ENCODE measurements around the gene CD52. TPM values are rescaled to one million over a fixed set of nuclear protein-coding genes. Genes with fewer than 3 reads are reported as not detected.
"Not testable (repeated sequence)": the region's sequence is repeated elsewhere in the genome, so short reads cannot be mapped to it uniquely, and the experiment has no call there.

The CD52 gene
- total RNA-seq, 1 donor = 428 TPM

DNA sequence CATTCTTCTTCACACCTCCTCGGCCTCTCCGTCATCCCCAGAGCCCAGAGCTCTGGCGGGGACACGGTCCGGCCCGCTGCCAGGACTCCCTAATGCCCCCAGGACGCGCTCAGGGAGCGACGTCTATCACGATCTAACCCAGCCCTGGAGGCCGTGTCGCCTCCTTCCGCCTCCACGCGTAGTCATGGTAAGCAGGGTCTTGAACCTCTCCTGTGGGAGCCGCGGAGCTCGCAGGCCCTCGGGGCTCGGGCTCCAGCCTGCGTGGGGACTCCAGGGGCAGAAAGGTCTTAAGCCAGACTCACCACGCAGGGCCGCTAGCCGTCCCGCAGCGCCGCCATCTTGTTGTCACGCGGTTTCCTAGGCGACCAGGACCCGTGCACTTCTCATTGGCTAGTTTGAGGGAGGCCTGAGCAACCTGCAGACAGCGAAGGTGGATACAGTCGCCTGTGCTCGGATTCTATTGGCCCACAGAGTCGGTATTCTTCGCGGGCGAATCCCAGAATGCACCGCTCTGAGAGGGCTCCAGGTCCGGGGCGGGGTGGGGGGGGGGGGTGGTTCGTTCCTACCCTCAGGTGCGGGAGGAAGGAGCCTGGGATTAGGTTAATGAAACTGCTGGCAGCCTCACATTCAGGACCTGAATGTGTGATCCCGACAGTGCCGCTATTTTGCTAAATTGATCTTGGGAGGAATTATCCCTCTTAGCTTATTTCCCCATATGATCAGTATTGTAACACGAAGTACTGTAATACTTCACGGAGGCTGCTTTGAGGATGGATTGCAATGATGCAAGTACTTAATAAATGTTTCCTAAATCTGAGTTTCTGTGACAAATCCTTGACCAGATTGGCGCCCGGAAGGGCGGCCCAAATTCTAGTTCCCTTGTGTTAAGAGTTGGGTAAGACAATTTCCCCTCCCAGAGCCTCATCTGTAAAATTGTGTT, 11.2 kb upstream of the CD52 start, which contains the start of gene UBXN11:
TSS of gene UBXN11 (minus strand) at position 347 of the 940 bp plus-strand sequence. CDS start 3,753 bp downstream, outside the sequence.
- Histone ChIP-seq H3K27me3 (ENCODE audit: insufficient read depth, low read length) (no peaks in the 10 kb centered on the region), H3K9me3 (ENCODE audit: low read depth, low read length) (no peaks in the 10 kb centered on the region), H3K4me1 (ENCODE audit: insufficient read depth, low read length) (peaks cover 68% of the 10 kb centered on the region), H3K4me3 (ENCODE audit: low read length) (peak within 1 kb of the TSS; percentile 78)

GRCh38 chr1:26307363-26307781, 10.4 kb upstream of the CD52 start:
- H3K27me3 ChIP-seq (ENCODE audit: insufficient read depth, low read length) = no peaks in the 10 kb centered on the region
- H3K4me3 ChIP-seq (ENCODE audit: low read length) = no peak overlapping the region
- H3K9me3 ChIP-seq (ENCODE audit: low read depth, low read length) = no peaks in the 10 kb centered on the region
- H3K4me1 ChIP-seq (ENCODE audit: insufficient read depth, low read length) = peaks cover 68% of the 10 kb centered on the region

DNA sequence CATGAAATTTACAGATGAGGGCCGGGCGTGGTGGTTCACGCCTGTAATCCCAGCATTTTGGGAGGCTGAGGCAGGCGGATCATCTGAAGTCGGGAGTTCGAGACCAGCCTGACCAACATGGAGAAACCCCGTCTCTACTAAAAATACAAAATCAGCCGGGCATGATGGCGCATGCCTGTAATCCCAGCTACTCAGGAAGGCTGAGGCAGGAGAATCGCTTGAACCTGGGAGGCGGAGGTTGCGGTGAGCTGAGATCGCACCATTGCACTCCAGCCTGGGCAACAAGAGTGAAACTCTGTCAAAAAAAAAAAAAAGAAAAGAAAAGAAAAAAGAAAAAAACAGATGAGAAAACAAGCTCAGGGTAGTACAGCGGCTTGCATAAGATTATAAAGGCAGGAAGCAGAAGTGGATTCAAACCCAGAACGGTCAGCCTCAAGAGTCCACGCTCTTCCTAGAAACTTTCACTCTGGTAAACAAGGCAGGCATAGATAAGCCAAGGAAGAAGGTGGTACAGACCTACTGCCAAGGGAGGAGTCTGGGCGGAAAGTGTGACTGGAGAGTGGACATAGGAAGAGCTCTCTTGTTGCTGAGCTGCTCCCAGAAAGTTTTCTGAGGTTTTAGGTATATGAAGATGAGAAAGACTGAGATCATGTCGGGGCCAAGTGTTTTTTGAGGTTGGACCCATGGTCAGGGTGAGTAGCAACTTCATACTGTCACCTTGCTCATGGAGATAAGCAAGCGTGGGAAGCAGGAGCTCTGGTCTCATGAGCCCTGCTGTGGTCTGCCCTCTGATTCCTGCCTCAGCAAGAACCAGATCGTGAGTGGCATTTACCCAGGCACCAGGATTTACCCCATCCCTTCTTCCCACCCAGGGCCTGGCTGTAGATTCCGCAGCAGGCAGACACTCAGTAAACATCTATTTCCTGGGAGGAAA, 9.5 kb upstream of the CD52 start:
- not testable (repeated sequence) for H3K27me3 ChIP-seq (ENCODE audit: insufficient read depth, low read length); H3K9me3 ChIP-seq (ENCODE audit: low read depth, low read length)
- Histone ChIP-seq H3K4me3 (ENCODE audit: low read length) (peak overlapping the region; percentile 4), H3K4me1 (ENCODE audit: insufficient read depth, low read length) (peaks cover 73% of the 10 kb centered on the region)

DNA sequence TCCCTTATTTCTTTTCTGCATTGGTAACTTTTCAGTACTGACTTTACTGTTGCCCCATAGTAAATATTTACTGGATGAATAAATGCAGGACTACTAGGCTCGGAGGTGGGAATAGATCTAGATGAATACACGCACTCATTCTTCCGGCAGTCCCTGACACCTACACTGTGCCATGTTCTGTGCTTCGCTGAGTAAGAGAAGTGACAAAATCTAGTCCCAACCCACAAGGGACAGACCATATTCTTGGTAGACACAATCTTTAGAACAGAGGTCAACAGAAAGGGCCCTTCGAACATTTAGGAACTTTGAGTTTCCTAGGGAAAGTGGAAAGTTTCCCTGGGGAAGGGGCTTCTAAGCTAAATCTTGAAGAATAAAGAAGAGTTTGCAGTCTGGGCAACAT, 3.3 kb upstream of the CD52 start:
- peaks cover 80% of the 10 kb centered on the region for H3K4me1 ChIP-seq (ENCODE audit: insufficient read depth, low read length)
- no peak overlapping the region for H3K4me3 ChIP-seq (ENCODE audit: low read length)
- no peaks in the 10 kb centered on the region for H3K9me3 ChIP-seq (ENCODE audit: low read depth, low read length)
- H3K27me3 ChIP-seq (ENCODE audit: insufficient read depth, low read length) = no peaks in the 10 kb centered on the region

- H3K9me3 ChIP-seq (ENCODE audit: low read depth, low read length) = no peaks in the 10 kb centered on the region
- no peaks in the 10 kb centered on the region for H3K27me3 ChIP-seq (ENCODE audit: insufficient read depth, low read length)
- peaks cover 84% of the 10 kb centered on the region for H3K4me1 ChIP-seq (ENCODE audit: insufficient read depth, low read length)
- no peak overlapping the region for H3K4me3 ChIP-seq (ENCODE audit: low read length)
These were observed 1.6 kb upstream of the CD52 start for GRCh38 chr1:26315874-26316850.

GRCh38 chr1:26317146-26317545, 612 bp upstream of the CD52 start:
- Histone ChIP-seq H3K27me3 (ENCODE audit: insufficient read depth, low read length) (no peaks in the 10 kb centered on the region), H3K4me3 (ENCODE audit: low read length) (peak overlapping the region; percentile 67), H3K9me3 (ENCODE audit: low read depth, low read length) (no peaks in the 10 kb centered on the region)

DNA sequence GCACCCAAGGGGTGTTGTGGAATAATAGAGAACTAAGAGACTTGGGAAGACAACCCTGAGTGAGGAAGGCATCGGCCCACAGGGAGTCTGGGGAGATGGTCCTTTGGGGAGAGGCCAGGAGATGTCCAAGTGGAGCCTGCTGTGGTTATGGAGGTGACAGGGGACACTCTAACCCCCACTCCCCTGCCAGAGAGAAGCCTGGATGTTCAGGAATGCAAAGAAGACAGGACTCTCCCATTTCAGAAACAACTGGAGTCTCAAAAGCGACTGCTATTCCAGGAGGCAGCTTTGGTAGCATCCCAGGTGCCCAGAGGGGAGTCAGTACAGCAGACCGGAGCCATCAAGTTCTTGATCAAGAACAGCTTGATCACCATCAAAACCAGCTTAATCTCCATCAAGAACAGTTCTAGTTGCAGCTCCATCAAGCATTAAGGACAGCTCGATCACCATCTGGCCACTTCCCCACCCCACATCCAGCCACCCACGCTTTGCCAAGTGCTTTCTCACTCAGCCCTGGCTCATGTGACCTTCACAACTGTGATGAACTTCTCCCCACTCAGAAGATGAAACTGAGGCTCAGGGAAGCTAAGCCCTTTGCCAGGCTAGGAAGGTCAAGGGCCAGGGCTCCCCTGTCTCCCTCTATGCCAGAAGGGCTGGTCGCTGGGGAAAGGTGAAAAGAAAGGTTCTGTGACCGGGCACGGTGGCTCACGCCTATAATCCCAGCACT, 743 bp downstream of the CD52 start:
- Histone ChIP-seq H3K9me3 (ENCODE audit: low read depth, low read length) (no peaks in the 10 kb centered on the region), H3K4me1 (ENCODE audit: insufficient read depth, low read length) (peaks cover 90% of the 10 kb centered on the region), H3K4me3 (ENCODE audit: low read length) (peak overlapping the region; percentile 67), H3K27me3 (ENCODE audit: insufficient read depth, low read length) (no peaks in the 10 kb centered on the region)

More at GRCh38 chr1:26317146-26317545, 612 bp upstream of the CD52 start:
- peaks cover 94% of the 10 kb centered on the region for H3K4me1 ChIP-seq (ENCODE audit: insufficient read depth, low read length)

DNA sequence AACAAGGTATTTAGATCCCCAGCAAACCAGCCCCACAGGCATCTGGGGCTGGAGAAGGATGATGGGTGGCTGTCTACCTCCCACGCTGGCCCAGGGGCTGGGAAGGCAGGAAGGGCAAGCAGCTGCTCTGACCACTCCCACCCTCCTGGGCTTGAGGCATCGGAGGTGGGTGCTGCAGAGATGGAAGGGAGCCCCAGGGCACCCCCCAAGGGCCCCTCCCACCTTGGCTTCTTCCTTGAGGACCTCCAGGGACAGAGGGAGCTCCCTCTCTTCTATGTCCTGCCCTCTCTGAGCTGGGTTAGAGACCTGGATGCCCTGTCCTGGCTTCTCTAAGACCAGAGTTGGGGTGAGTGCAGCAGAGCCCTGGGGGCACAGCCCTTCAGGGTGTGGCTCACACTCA, 3.1 kb downstream of the CD52 start:
- H3K4me1 ChIP-seq (ENCODE audit: insufficient read depth, low read length) = peaks cover 66% of the 10 kb centered on the region
- no peak overlapping the region for H3K4me3 ChIP-seq (ENCODE audit: low read length)
- H3K27me3 ChIP-seq (ENCODE audit: insufficient read depth, low read length) = no peaks in the 10 kb centered on the region
- H3K9me3 ChIP-seq (ENCODE audit: low read depth, low read length) = no peaks in the 10 kb centered on the region

- H3K27me3 ChIP-seq (ENCODE audit: insufficient read depth, low read length) = no peaks in the 10 kb centered on the region
- peaks cover 60% of the 10 kb centered on the region for H3K4me1 ChIP-seq (ENCODE audit: insufficient read depth, low read length)
- H3K9me3 ChIP-seq (ENCODE audit: low read depth, low read length) = no peaks in the 10 kb centered on the region
- no peak overlapping the region for H3K4me3 ChIP-seq (ENCODE audit: low read length)
These were observed 3.7 kb downstream of the CD52 start for GRCh38 chr1:26321315-26322041.

- no peaks in the 10 kb centered on the region for H3K9me3 ChIP-seq (ENCODE audit: low read depth, low read length)
- H3K4me3 ChIP-seq (ENCODE audit: low read length) = no peak overlapping the region
- no peaks in the 10 kb centered on the region for H3K27me3 ChIP-seq (ENCODE audit: insufficient read depth, low read length)
- peaks cover 55% of the 10 kb centered on the region for H3K4me1 ChIP-seq (ENCODE audit: insufficient read depth, low read length)
These were observed 4.2 kb downstream of the CD52 start for GRCh38 chr1:26322042-26322331.

DNA sequence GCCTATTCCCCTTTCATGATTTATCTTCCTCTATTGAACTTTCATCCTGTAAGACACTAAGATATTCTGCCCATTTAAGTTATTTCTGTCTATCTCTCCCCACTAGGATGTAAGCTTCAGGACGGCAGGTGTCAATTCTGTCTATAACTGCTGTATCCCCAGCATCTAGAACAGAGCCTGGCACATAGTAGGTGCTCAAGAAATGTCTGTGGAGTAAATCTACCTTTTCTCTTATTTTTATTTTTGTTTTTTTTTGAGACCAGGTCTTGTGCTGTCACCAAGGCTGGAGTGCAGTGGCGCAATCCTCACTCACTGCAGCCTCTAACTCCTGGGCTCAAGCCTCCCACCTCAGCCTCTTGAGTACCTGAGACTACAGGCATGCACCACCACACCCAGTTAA, 5.6 kb downstream of the CD52 start:
- H3K27me3 ChIP-seq (ENCODE audit: insufficient read depth, low read length) = no peaks in the 10 kb centered on the region
- no peak overlapping the region for H3K4me3 ChIP-seq (ENCODE audit: low read length)
- H3K9me3 ChIP-seq (ENCODE audit: low read depth, low read length) = no peaks in the 10 kb centered on the region
- peaks cover 41% of the 10 kb centered on the region for H3K4me1 ChIP-seq (ENCODE audit: insufficient read depth, low read length)

DNA sequence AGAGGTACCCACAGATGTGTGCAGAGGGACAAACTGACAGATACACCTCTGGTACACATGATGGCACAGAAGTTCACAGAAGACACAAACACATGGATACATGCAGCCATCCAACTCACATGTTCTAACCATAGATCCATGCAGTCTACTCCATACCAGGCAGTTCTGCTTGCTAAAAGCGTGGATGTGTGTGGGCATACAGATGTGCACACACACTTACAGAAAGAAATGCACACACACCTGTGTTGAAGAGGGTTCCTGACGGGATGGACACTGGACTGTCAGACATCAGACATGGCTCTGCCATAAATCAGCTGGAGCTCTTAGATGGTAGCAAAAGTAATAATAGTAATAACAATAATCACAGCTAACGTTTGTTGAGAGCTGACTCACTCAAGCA, 6.8 kb downstream of the CD52 start:
- H3K4me1 ChIP-seq (ENCODE audit: insufficient read depth, low read length) = peaks cover 29% of the 10 kb centered on the region
- no peaks in the 10 kb centered on the region for H3K27me3 ChIP-seq (ENCODE audit: insufficient read depth, low read length)
- no peak overlapping the region for H3K4me3 ChIP-seq (ENCODE audit: low read length)

DNA sequence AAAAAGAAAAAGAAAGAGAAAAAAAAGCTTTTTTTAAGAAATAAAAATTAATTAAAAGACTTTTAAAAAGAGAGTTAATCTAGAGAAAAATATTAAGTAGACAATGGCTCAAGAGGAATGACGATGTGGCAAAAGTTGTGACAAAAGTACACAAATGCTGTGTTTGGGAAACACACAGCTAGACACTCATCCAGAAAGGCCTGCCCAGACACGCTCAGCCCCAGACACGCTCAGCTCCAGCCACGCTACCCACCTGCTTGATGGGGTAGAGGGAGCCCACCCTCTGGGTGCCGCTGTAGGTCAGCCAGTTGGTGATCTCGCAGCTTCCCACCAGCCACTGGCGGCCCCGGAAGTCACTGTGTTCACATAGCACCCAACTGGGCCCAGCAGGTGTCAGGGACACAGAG, 10.2 kb downstream of the CD52 start:
- H3K4me1 ChIP-seq (ENCODE audit: insufficient read depth, low read length) = no peaks in the 10 kb centered on the region
- H3K27me3 ChIP-seq (ENCODE audit: insufficient read depth, low read length) = no peaks in the 10 kb centered on the region
- no peaks in the 10 kb centered on the region for H3K9me3 ChIP-seq (ENCODE audit: low read depth, low read length)
- H3K4me3 ChIP-seq (ENCODE audit: low read length) = no peak overlapping the region

More for the DNA sequence above, 6.8 kb downstream of the CD52 start:
- H3K9me3 ChIP-seq (ENCODE audit: low read depth, low read length) = no peaks in the 10 kb centered on the region

All from mononuclear cell (primary cell).